ENCODE data around the gene THBD.

- TF ChIP-seq CTCF (IDR thresholded peaks at IDR 0.05), result no peak
- TF ChIP-seq POLR2A (IDR thresholded peaks at IDR 0.05), result no peak
Observed at GRCh38 chr20:23092384-23092756, 42.9 kb upstream of the THBD start.

Measured in prostate gland (tissue), 2 donors.